CD4-positive, alpha-beta T cell treated with Interleukin-12 subunit alpha and Interleukin-12 subunit beta, for 1 hour (primary cell): ENCODE results near the gene SND1.
"Not testable (repeated sequence)": the region's sequence is repeated elsewhere in the genome, so short reads cannot be mapped to it uniquely, and the experiment has no call there.

Source experiments
- DNase-seq: peaks from one replicate; pipeline ENCODE4 v3.0.0-alpha.2; 2020

The SND1 gene

GRCh38 chr7:128108641-128109423 lies 456.8 kb downstream of the SND1 start:
- DNase-seq, result peak; percentile 28

- DNase-seq, result not testable (repeated sequence)
These were observed 457.5 kb downstream of the SND1 start for GRCh38 chr7:128109424-128109969.

GRCh38 chr7:128110641-128111364 lies 458.8 kb downstream of the SND1 start:
- DNase-seq, result no peak

- no peak for DNase-seq
These were observed 460.2 kb downstream of the SND1 start for GRCh38 chr7:128112018-128112780.

GRCh38 chr7:128112781-128113221 lies 460.8 kb downstream of the SND1 start:
- DNase-seq, result no peak

- DNase-seq, result no peak
These were observed 461.8 kb downstream of the SND1 start for GRCh38 chr7:128113839-128114238.

- DNase-seq, result no peak
These were observed 462.8 kb downstream of the SND1 start for GRCh38 chr7:128114806-128115205.

- DNase-seq, result no peak
These were observed 463.4 kb downstream of the SND1 start for GRCh38 chr7:128115336-128115820.

GRCh38 chr7:128115821-128116723 lies 464.1 kb downstream of the SND1 start:
- no peak for DNase-seq

GRCh38 chr7:128116740-128117139 lies 464.7 kb downstream of the SND1 start:
- no peak for DNase-seq

GRCh38 chr7:128117691-128118090 lies 465.7 kb downstream of the SND1 start:
- DNase-seq, result no peak

- DNase-seq, result no peak
These were observed 467.0 kb downstream of the SND1 start for GRCh38 chr7:128119036-128119435.

- no peak for DNase-seq
These were observed 468.1 kb downstream of the SND1 start for GRCh38 chr7:128120116-128120515.

- DNase-seq, result no peak
These were observed 469.0 kb downstream of the SND1 start for GRCh38 chr7:128120976-128121490.

- no peak for DNase-seq
These were observed 469.9 kb downstream of the SND1 start for GRCh38 chr7:128121711-128122530.

- DNase-seq, result no peak
These were observed 470.7 kb downstream of the SND1 start for GRCh38 chr7:128122576-128123290.

GRCh38 chr7:128123291-128124037 lies 471.5 kb downstream of the SND1 start:
- DNase-seq, result no peak

- DNase-seq, result no peak
These were observed 472.8 kb downstream of the SND1 start for GRCh38 chr7:128124786-128125185.

- no peak for DNase-seq
These were observed 473.8 kb downstream of the SND1 start for GRCh38 chr7:128125816-128126215.
